ENCODE data around the gene VPS13A.

DNA sequence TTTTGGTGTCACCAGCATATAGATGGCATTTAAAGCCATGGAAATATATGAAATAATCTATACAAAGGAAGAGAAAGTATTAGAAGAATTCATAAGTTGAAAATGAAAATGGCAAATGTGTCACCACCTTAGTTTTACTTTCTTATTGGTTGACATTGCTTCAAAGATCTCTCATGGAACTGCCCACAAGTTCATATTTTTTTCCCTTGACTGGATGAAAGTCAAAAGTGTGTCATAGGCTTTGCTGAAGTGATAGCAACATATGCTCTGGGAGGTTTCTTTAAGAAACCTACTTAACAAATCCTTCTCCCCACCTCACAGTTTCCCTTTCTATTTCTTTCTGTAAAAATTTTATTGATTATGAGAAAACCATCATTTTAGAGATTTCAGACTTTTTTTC is 127.2 kb downstream of the VPS13A start:
- TF ChIP-seq, protein P1, sequence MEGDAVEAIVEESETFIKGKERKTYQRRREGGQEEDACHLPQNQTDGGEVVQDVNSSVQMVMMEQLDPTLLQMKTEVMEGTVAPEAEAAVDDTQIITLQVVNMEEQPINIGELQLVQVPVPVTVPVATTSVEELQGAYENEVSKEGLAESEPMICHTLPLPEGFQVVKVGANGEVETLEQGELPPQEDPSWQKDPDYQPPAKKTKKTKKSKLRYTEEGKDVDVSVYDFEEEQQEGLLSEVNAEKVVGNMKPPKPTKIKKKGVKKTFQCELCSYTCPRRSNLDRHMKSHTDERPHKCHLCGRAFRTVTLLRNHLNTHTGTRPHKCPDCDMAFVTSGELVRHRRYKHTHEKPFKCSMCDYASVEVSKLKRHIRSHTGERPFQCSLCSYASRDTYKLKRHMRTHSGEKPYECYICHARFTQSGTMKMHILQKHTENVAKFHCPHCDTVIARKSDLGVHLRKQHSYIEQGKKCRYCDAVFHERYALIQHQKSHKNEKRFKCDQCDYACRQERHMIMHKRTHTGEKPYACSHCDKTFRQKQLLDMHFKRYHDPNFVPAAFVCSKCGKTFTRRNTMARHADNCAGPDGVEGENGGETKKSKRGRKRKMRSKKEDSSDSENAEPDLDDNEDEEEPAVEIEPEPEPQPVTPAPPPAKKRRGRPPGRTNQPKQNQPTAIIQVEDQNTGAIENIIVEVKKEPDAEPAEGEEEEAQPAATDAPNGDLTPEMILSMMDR (IDR thresholded peaks at IDR 0.05) = no peak
- TF ChIP-seq EZH2 (IDR thresholded peaks at IDR 0.05) (no peak), EZH2phosphoT487 (IDR thresholded peaks at IDR 0.05) (no peak)

Data from neural progenitor cell (in vitro differentiated cells).